Mucosa of rectum (tissue), 2 donors: ENCODE data around the gene RESP18.

Source experiments
- H3K27ac ChIP-seq, 2 donors: one replicate each; pipeline ENCODE4 v1.7.0; 2013; ENCODE audit warnings: inconsistent platforms in 2 of 2, low read depth in 2 of 2, low read length in 2 of 2
- H3K27me3 ChIP-seq, 2 donors: one replicate each; pipeline ENCODE4 v1.7.0; 2013; ENCODE audit warnings: low read length in 2 of 2; ENCODE audit not compliant: control insufficient read depth in 2 of 2, insufficient read depth in 2 of 2
- H3K36me3 ChIP-seq, 2 donors: one replicate each; pipeline ENCODE4 v1.7.0; 2013; ENCODE audit warnings: low read length in 2 of 2; ENCODE audit not compliant: control insufficient read depth in 2 of 2, insufficient read depth in 2 of 2
- H3K4me1 ChIP-seq, 2 donors: one replicate each; pipeline ENCODE4 v1.7.0; 2013; ENCODE audit warnings: low read length in 2 of 2, mild to moderate bottlenecking in 1 of 2; ENCODE audit not compliant: control insufficient read depth in 2 of 2, insufficient read depth in 2 of 2
- H3K4me3 ChIP-seq, 2 donors: one replicate each; pipeline ENCODE4 v1.7.0; 2013; ENCODE audit warnings: low read length in 2 of 2
- H3K9ac ChIP-seq, 2 donors: one replicate each; pipeline ENCODE4 v1.7.0; 2013; ENCODE audit warnings: low read length in 2 of 2, low read depth in 1 of 2, mild to moderate bottlenecking in 1 of 2
- H3K9me3 ChIP-seq, 2 donors: one replicate each; pipeline ENCODE4 v1.7.0; 2013; ENCODE audit warnings: low read length in 2 of 2; ENCODE audit not compliant: control insufficient read depth in 2 of 2
- donor health status: healthy.
- donor health status: Normal muscosa, but diverticular disease.

The RESP18 gene

DNA sequence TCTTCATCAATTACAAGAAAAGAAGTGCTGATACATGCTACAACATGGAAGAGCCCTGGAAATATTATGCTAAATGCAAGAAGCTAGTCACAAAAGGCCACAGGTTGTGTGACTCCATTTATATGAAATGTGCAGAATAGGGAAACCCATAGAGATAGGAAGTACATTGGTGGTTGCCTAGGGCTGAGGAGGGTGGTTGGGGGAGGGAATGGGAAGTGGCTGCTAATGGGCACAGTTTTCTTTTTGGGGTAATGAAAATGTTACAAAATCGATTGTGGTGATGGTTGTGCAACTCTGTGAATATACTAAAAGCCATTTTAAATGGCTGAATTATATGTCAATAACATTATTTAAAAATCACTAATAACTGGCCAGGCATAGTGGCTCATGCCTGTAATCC, 24.3 kb upstream of the RESP18 start:
- H3K9ac ChIP-seq, result no peak overlapping the region
- H3K27ac ChIP-seq, result no peak overlapping the region
- H3K4me3 ChIP-seq, result no peak overlapping the region
- peaks cover 0 to 3% of the 10 kb centered on the region in 2 donors for H3K4me1 ChIP-seq
- H3K36me3 ChIP-seq, result no peaks in the 10 kb centered on the region
- peaks cover 16 to 33% of the 10 kb centered on the region in 2 donors for H3K27me3 ChIP-seq
- no peaks in the 10 kb centered on the region for H3K9me3 ChIP-seq

DNA sequence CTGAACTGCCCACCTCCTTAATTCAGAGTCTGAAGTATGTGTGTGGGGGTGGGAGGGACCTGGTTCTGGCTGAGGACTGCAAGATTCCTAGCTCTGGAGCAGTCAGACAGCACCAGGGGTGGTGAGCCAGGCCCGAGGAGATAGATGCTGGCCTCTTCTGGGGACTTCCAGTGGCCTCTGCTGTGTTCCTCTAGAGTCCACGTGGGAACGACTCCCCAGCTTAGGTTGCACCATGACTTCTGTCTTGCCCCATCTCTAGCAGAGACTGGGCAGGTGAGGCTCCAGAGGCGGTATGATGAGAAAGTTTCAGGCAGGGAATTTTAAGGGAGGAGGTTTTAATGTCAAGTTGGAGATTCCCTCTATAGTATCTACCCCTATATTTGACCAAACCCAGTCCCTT, 22.0 kb upstream of the RESP18 start:
- no peak overlapping the region for H3K4me3 ChIP-seq
- no peaks in the 10 kb centered on the region for H3K9me3 ChIP-seq
- peaks cover 0 to 3% of the 10 kb centered on the region in 2 donors for H3K4me1 ChIP-seq
- H3K27ac ChIP-seq, result no peak overlapping the region
- H3K27me3 ChIP-seq, result peaks cover 24 to 32% of the 10 kb centered on the region in 2 donors
- H3K36me3 ChIP-seq, result no peaks in the 10 kb centered on the region
- no peak overlapping the region for H3K9ac ChIP-seq

DNA sequence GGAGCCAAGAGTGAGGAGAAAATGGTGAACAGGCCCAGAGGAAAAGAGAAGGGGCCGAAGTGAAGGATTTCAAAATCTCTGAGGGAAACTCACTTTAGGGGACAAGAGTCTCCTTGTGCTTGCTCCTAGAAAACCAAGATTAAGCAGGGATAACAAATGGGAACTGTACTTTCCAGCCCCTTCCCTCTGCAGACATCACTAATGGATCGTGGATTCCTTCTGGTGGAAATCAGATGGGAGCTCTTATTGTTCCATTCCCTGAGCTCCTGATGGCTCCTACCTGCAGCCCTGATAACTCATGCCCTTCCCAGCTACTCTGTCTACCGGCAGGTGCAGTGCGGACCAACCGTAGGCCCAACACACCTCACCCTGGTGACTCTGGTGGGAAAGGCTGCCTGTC, 20.6 kb upstream of the RESP18 start:
- Histone ChIP-seq H3K36me3 (no peaks in the 10 kb centered on the region), H3K9ac (no peak overlapping the region), H3K4me3 (no peak overlapping the region), H3K9me3 (no peaks in the 10 kb centered on the region), H3K27ac (no peak overlapping the region), H3K4me1 (peaks cover 0 to under 1% of the 10 kb centered on the region in 2 donors), H3K27me3 (peaks cover 20 to 22% of the 10 kb centered on the region in 2 donors)

DNA sequence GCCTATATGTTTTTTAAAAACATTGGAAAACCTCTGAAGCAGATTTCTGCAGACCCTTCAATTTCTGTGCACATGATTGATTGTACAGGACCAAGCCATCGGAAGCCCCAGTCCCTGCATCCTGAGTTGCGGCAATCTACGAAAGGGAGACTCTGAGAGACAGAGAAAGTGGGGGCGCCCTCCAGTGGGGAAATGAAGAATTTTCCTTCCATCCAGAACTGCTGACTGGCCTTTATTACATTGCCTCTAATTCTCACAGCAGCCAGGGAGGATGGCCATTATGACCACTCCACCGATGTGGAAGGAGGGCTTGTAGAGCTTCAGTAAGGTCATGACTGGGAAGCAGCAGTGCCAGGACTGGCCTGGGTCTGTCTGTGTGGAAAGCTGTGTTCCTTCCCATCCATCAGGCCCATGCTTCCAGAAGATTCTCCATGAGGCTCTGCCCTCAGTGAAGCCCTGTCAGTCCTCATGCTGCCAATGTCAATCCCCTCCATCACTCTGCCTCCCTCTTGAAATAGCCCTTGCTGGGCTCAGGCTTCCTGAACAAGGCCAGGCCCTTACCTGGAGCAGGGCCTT, 20.0 kb upstream of the RESP18 start:
- Histone ChIP-seq H3K27me3 (peaks cover 19 to 20% of the 10 kb centered on the region in 2 donors), H3K27ac (no peak overlapping the region), H3K4me3 (no peak overlapping the region), H3K4me1 (no peaks in the 10 kb centered on the region), H3K36me3 (no peaks in the 10 kb centered on the region), H3K9ac (no peak overlapping the region), H3K9me3 (no peaks in the 10 kb centered on the region)

DNA sequence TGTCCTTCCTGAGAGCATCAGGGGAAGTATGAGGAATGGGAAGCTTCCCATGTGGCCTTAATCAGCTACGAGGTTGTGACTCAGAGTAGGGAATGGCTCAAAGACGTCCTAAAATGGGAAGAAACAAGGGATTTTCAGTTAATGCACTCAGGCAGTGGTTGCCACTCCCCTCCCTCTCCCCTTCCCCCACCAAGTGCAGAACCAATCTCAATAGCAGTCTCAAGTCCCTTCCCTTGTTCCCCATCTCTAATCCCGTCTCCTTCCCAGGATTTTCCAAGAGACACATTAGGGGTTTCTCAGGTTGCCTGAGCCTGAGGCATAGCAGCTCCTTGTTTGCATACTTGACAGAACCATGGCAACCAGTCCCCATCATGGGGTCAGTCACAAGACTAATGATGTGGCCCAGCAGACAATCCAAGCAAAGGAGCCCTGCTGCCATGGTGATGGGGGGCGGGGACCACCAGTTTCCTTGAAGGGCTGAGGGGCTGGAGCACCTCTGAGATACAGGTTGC, 18.2 kb upstream of the RESP18 start:
- no peaks in the 10 kb centered on the region for H3K9me3 ChIP-seq
- no peaks in the 10 kb centered on the region for H3K4me1 ChIP-seq
- H3K27me3 ChIP-seq, result peaks cover 13 to 19% of the 10 kb centered on the region in 2 donors
- no peaks in the 10 kb centered on the region for H3K36me3 ChIP-seq
- H3K9ac ChIP-seq, result no peak overlapping the region
- no peak overlapping the region for H3K4me3 ChIP-seq
- no peak overlapping the region for H3K27ac ChIP-seq

DNA sequence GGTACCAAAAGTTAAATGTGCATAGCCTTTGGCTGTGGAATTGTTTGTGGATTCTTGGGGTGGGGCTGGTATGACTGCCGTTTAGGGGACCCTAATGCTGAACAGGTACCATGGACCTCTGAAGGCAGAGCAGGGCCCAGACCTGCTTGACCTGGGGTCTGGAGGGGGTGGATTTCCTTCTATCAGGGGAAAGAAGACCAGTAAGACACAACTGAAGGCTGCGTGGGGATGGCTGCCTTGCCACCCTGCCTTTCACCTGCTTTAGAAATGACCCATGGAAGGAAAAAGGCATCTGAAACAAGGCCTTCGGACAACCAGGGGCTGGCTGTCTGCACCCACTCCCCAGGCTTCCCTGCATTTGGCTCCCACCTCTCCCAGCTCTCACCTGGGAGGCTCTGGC, 17.7 kb upstream of the RESP18 start:
- no peak overlapping the region for H3K9ac ChIP-seq
- H3K4me1 ChIP-seq, result no peaks in the 10 kb centered on the region
- H3K27ac ChIP-seq, result no peak overlapping the region
- peaks cover 13 to 17% of the 10 kb centered on the region in 2 donors for H3K27me3 ChIP-seq
- no peaks in the 10 kb centered on the region for H3K9me3 ChIP-seq
- H3K36me3 ChIP-seq, result no peaks in the 10 kb centered on the region
- H3K4me3 ChIP-seq, result no peak overlapping the region

DNA sequence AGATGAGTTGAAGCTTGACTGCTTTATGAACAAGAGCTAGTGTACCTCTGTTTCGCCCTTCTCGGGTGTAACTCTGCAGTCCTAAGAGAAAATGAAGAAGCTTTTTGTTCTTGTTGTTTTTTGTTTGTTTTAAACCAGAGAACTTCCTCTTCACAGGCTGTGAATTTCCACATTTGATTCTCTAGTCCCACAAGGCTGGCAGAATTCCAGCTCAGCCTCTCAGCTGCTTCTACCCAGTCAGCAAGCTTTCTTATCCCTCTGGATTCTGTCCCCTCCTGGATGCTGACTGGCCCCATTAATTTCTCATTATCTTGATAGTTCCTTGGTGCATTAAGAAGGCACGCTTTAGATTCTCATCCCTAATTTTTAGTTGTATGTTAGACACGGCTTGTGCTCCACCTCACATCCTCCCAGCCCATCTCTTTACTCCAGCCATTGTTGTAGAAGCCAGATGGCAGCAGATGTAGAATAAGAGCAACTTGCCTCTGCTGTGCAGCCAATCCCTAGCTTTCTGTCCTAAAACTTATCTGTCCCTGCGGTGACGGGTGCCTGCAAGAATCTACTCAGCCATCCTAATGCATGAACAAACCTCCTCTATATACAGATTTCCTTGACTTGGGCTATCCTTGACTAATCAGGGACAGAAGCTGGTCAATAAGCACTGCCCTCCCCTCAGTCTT, 12.3 kb upstream of the RESP18 start:
- H3K4me3 ChIP-seq, result no peak overlapping the region
- no peaks in the 10 kb centered on the region for H3K4me1 ChIP-seq
- no peak overlapping the region for H3K27ac ChIP-seq
- no peak overlapping the region for H3K9ac ChIP-seq
- peaks cover 0 to 6% of the 10 kb centered on the region in 2 donors for H3K27me3 ChIP-seq
- H3K36me3 ChIP-seq, result no peaks in the 10 kb centered on the region
- H3K9me3 ChIP-seq, result no peaks in the 10 kb centered on the region

DNA sequence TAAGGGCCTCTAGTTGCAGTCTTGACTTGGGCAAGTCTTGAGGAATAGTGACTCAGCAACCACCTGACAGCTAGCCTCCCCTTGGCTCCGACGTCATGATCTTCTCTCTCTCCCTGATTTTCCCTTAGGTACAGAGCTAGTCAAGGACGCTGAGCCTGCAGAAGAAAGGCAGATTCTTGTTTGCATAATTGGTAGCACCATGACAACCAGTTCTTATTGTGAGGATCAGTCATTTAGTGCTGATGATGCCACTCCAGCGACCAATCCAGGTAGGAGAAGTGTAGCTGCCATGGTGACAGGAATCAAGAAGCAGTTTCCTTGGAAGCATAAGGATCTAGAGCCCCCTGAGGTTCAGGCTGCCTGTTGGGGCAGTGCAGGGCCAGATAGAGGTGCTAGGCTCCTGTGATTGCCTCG, 2.8 kb upstream of the RESP18 start:
- no peaks in the 10 kb centered on the region for H3K9me3 ChIP-seq
- H3K27ac ChIP-seq, result no peak overlapping the region
- peaks cover 14 to 18% of the 10 kb centered on the region in 2 donors for H3K27me3 ChIP-seq
- no peaks in the 10 kb centered on the region for H3K4me1 ChIP-seq
- H3K4me3 ChIP-seq, result no peak overlapping the region
- no peak overlapping the region for H3K9ac ChIP-seq
- no peaks in the 10 kb centered on the region for H3K36me3 ChIP-seq

DNA sequence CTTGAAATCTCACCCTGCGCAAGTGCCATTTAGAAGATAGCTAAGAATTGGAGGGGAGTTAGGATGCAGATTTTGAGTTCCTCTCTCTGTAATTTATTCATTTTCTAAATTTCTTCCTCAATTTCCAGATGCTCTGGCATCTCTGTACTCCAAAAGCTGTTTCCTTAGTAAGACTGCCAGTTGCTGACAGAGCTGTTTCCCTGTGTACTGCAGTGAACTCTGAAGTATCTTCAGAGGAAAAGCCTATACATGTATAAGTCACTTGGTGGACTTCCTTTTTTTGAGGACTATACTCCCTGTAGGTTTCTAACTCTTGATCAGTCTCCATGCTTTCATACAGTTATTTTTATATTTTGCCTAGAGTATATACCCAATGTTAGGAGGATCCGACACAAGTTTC, 1.5 kb upstream of the RESP18 start:
- Histone ChIP-seq H3K27ac (no peak overlapping the region), H3K36me3 (no peaks in the 10 kb centered on the region), H3K9ac (no peak overlapping the region), H3K27me3 (peaks cover 16 to 21% of the 10 kb centered on the region in 2 donors), H3K4me3 (no peak overlapping the region), H3K9me3 (no peaks in the 10 kb centered on the region), H3K4me1 (no peaks in the 10 kb centered on the region)

DNA sequence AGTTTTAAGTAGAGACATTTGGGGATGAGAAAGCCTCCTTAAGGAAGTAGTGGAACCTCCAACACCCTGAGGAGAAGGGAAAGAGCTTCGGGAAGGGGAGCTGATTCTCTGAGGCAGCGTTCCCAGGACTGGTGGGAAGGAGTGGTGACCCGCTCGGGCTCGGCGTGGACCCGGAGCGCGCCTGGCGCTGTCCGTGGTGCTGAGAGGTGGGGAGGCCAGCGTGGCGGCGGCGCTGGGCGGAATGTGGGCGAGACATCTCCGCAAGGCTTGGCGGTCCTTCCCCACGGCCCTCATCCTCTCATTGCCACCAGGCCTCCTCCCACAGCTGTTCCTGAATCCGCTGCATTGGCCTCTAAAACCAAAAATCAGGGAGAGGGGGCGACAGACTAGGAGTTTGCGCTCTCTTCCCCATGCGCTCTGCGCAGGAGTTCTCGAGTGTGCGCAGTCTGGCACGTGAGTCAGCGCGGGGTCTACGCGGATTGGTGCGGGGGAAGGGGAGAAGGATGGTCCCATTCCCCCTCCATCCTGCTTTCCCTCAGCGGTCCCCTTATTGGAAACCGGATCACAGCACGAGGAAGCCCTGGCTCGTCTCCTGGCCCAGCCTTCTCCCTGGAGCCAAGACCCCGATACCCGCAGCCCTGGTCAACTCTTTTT, 857 bp downstream of the RESP18 start:
- no peak overlapping the region for H3K4me3 ChIP-seq
- no peak overlapping the region for H3K27ac ChIP-seq
- no peaks in the 10 kb centered on the region for H3K4me1 ChIP-seq
- no peaks in the 10 kb centered on the region for H3K9me3 ChIP-seq
- peaks cover 21 to 22% of the 10 kb centered on the region in 2 donors for H3K27me3 ChIP-seq
- H3K9ac ChIP-seq, result no peak overlapping the region
- no peaks in the 10 kb centered on the region for H3K36me3 ChIP-seq
